Heart left ventricle (tissue), 13 donors: ENCODE results near the gene HBG2.

Experiments
- POLR2A ChIP-seq, 2 donors: fragments of 450-650 bp; IDR thresholded peaks; one replicate each; pipeline ENCODE4 v1.6.1; 2017; ENCODE audit warnings: antibody characterized with exemption in 2 of 2, mild to moderate bottlenecking in 2 of 2, moderate library complexity in 2 of 2
- TF ChIP-seq, protein P1 (sequence below), 12 donors: fragments of 200-600 bp; sonication (generic) in 4 of 12; IDR thresholded peaks; one replicate each; pipeline versions ENCODE4 v1.5.0 to v1.8.0; 2018 to 2022; ENCODE audit warnings: antibody characterized with exemption in 12 of 12, mild to moderate bottlenecking in 5 of 12
- donor health status: ischemic (EF 13 %, LVEDD 7.1; RV severe dilation, severe dysfunction).
- donor health status: DM: no; HTN: yes; CAD: no.
- donor health status: DM: no; HTN: no; CAD: no.
- donor health status: ischemic (EF 25% LVEDD 6.9; RV normal size, moderate dysfunction).
- donor health status: ischemic (EF 25% LVEDD 5.7; RV mildly dilated, moderate dysfunction).
- donor health status: ischemic (EF 35%, LVEDD 5.7; RV mildly dilated, moderate dysfunction).
- donor health status: nonischemic (EF 11% LVEDD 7.7; RV severe dilation, severe dysfunction).
- donor health status: DM: yes; HTN: yes; CAD: no.
- donor health status: PGD.
- donor health status: ischemic (EF 29% LVEDD 5.4; RV normal size, mild dysfunction).
- donor health status: nonischemic (EF 23%, LVEDD 6.1; RV moderate dilation, normal function).

DNA sequence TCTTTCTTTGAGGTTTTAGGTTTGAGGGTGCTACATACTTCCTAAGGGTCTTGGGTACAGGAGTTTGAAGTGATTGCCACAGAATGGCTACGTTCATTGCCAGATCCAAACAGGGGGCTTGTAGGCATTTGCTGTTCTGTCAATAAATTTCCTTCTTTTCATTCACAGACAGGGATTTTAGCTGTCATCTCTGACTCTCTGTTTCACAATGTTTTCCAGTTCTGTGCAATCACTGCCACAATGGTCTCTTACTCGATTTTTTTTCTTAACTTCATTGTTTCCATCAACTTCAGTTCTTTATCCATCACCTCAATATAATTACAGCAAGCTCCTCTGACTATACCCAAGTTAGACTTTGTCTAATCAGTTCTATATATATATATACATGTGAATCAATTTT lies 14.1 kb downstream of the HBG2 start:
- TF ChIP-seq POLR2A (IDR thresholded peaks at IDR 0.05), result no peak
- TF ChIP-seq, protein P1, sequence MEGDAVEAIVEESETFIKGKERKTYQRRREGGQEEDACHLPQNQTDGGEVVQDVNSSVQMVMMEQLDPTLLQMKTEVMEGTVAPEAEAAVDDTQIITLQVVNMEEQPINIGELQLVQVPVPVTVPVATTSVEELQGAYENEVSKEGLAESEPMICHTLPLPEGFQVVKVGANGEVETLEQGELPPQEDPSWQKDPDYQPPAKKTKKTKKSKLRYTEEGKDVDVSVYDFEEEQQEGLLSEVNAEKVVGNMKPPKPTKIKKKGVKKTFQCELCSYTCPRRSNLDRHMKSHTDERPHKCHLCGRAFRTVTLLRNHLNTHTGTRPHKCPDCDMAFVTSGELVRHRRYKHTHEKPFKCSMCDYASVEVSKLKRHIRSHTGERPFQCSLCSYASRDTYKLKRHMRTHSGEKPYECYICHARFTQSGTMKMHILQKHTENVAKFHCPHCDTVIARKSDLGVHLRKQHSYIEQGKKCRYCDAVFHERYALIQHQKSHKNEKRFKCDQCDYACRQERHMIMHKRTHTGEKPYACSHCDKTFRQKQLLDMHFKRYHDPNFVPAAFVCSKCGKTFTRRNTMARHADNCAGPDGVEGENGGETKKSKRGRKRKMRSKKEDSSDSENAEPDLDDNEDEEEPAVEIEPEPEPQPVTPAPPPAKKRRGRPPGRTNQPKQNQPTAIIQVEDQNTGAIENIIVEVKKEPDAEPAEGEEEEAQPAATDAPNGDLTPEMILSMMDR (IDR thresholded peaks at IDR 0.05), result no peak
